Putamen (tissue), 1 donor: ENCODE measurements around the gene KLHDC4.
"Not testable (repeated sequence)": the region's sequence is repeated elsewhere in the genome, so short reads cannot be mapped to it uniquely, and the experiment has no call there.

Experiments
- DNase-seq: peaks from one replicate; pipeline ENCODE4 v3.0.0-alpha.2; 2016; ENCODE audit warnings: low spot score

The KLHDC4 gene

GRCh38 chr16:87788730-87789436 is 23.1 kb upstream of the KLHDC4 start:
- DNase-seq: not testable (repeated sequence)

- DNase-seq: not testable (repeated sequence)
Observed at GRCh38 chr16:87787451-87788091, 21.8 kb upstream of the KLHDC4 start.

- DNase-seq: no peak
Observed at GRCh38 chr16:87784812-87785211, 19.0 kb upstream of the KLHDC4 start.

- no peak for DNase-seq
Observed at GRCh38 chr16:87782033-87782432, 16.2 kb upstream of the KLHDC4 start.

GRCh38 chr16:87780385-87780989 is 14.7 kb upstream of the KLHDC4 start:
- DNase-seq: peak; percentile 37

GRCh38 chr16:87778830-87779579 is 13.2 kb upstream of the KLHDC4 start:
- peak; percentile 70 for DNase-seq

GRCh38 chr16:87778476-87778829 is 12.7 kb upstream of the KLHDC4 start:
- DNase-seq: no peak

- not testable (repeated sequence) for DNase-seq
Observed at GRCh38 chr16:87773836-87774235, 8.1 kb upstream of the KLHDC4 start.

GRCh38 chr16:87767456-87767855 is 1.7 kb upstream of the KLHDC4 start:
- not testable (repeated sequence) for DNase-seq

GRCh38 chr16:87766485-87766797 is 655 bp upstream of the KLHDC4 start:
- no peak for DNase-seq

GRCh38 chr16:87765473-87765775 is 362 bp downstream of the KLHDC4 start:
- no peak for DNase-seq

GRCh38 chr16:87764600-87765472 is 950 bp downstream of the KLHDC4 start:
- DNase-seq: no peak

GRCh38 chr16:87762620-87763019 is 3.2 kb downstream of the KLHDC4 start:
- no peak for DNase-seq

- DNase-seq: no peak
Observed at GRCh38 chr16:87762071-87762571, 3.7 kb downstream of the KLHDC4 start.

- no peak for DNase-seq
Observed at GRCh38 chr16:87761060-87761459, 4.7 kb downstream of the KLHDC4 start.

- no peak for DNase-seq
Observed at GRCh38 chr16:87757841-87758426, 7.9 kb downstream of the KLHDC4 start.

GRCh38 chr16:87754535-87754934 is 11.3 kb downstream of the KLHDC4 start:
- no peak for DNase-seq

- no peak for DNase-seq
Observed at GRCh38 chr16:87747626-87748414, 18.0 kb downstream of the KLHDC4 start.

- DNase-seq: no peak
Observed at GRCh38 chr16:87746178-87746577, 19.6 kb downstream of the KLHDC4 start.

GRCh38 chr16:87744750-87745514 is 20.9 kb downstream of the KLHDC4 start:
- DNase-seq: no peak
